OCI-LY3 (cell line): ENCODE data around the gene MPHOSPH8.

Experiments
- EZH2phosphoT487 ChIP-seq: fragments of 200-600 bp; shearing (Covaris generic); IDR thresholded peaks from 2 replicates; pipeline ENCODE4 v1.6.1; 2018; ENCODE audit warnings: antibody characterized with exemption, mixed run types, low read depth
- TF ChIP-seq, protein P1 (sequence below): fragments of 200-600, 300-600 bp; sonication (generic); IDR thresholded peaks from 2 replicates; pipeline ENCODE4 v1.5.1; 2014; ENCODE audit warnings: antibody characterized with exemption, low read length, low read depth

DNA sequence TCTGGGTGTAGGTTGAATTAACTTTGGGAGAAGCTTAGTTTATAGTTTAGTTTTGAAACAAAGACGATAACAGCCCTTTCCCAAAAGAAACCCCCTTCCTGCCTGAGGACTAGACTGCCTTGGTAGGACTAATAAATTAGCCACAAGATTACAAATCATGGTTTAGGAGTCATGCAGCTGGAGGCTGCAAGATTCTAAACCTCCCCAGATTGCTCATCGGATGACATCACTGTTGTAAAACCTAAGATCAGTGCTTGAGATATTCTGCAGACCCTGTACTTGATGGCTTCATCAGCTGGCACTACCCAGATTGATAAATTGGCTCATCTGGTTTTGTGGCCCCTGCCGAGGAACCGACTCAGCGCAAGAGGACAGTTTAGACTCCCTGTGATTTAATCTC lies 35.9 kb upstream of the MPHOSPH8 start:
- TF ChIP-seq EZH2phosphoT487: no peak
- TF ChIP-seq, protein P1, sequence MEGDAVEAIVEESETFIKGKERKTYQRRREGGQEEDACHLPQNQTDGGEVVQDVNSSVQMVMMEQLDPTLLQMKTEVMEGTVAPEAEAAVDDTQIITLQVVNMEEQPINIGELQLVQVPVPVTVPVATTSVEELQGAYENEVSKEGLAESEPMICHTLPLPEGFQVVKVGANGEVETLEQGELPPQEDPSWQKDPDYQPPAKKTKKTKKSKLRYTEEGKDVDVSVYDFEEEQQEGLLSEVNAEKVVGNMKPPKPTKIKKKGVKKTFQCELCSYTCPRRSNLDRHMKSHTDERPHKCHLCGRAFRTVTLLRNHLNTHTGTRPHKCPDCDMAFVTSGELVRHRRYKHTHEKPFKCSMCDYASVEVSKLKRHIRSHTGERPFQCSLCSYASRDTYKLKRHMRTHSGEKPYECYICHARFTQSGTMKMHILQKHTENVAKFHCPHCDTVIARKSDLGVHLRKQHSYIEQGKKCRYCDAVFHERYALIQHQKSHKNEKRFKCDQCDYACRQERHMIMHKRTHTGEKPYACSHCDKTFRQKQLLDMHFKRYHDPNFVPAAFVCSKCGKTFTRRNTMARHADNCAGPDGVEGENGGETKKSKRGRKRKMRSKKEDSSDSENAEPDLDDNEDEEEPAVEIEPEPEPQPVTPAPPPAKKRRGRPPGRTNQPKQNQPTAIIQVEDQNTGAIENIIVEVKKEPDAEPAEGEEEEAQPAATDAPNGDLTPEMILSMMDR: no peak
